ENCODE data around the gene LARP4B. TPM values are rescaled to one million over a fixed set of nuclear protein-coding genes. Genes with fewer than 3 reads are reported as not detected.

LARP4B gene
- total and polyA plus RNA-seq, 8 donors, result 45.1 to 122 (median 54.4) TPM

- Histone ChIP-seq H3K4me1 (peaks cover 12 to 13% of the 10 kb centered on the region in 2 donors), H3K27ac (peak overlapping the region; percentile 70 to 76), H3K27me3 (no peaks in the 10 kb centered on the region), H3K4me3 (no peak overlapping the region), H3K36me3 (no peaks in the 10 kb centered on the region), H3K9me3 (peaks cover 0 to 23% of the 10 kb centered on the region in 2 donors)
- intact Hi-C loops (cut with DNase I), result no loop called here
- DNase-seq, result no peak
- peak; percentile 8 for ATAC-seq
- TF ChIP-seq CTCF (IDR thresholded peaks at IDR 0.05), result no peak
These were observed 43.2 kb upstream of the LARP4B start for GRCh38 chr10:974785-975074.

GRCh38 chr10:974038-974784 lies 42.7 kb upstream of the LARP4B start:
- Histone ChIP-seq H3K36me3 (no peaks in the 10 kb centered on the region), H3K4me1 (peaks cover 12 to 14% of the 10 kb centered on the region in 2 donors), H3K27ac (peak overlapping the region; percentile 70 to 76), H3K9me3 (peaks cover 0 to 18% of the 10 kb centered on the region in 2 donors), H3K27me3 (no peaks in the 10 kb centered on the region), H3K4me3 (no peak overlapping the region)
- intact Hi-C loops (cut with DNase I), result no loop called here
- ATAC-seq, result peak; percentile 63
- TF ChIP-seq CTCF (IDR thresholded peaks at IDR 0.05), result no peak
- DNase-seq, result peak in 2 of 4 donors; percentile 56 to 78

- Histone ChIP-seq H3K9me3 (peaks cover 0 to 5% of the 10 kb centered on the region in 2 donors), H3K27ac (peak overlapping the region in 1 of 2 donors; percentile 82), H3K27me3 (no peaks in the 10 kb centered on the region), H3K4me3 (no peak overlapping the region), H3K4me1 (peaks cover 12 to 14% of the 10 kb centered on the region in 2 donors), H3K36me3 (no peaks in the 10 kb centered on the region)
- ATAC-seq (no peak), DNase-seq (no peak)
- intact Hi-C loops (cut with DNase I), result no loop called here
- no peak for TF ChIP-seq CTCF (IDR thresholded peaks at IDR 0.05)
These were observed 41.3 kb upstream of the LARP4B start for GRCh38 chr10:972763-973162.

GRCh38 chr10:971613-972012 lies 40.1 kb upstream of the LARP4B start:
- no peak for TF ChIP-seq CTCF (IDR thresholded peaks at IDR 0.05)
- peak; percentile 41 for ATAC-seq
- intact Hi-C loops (cut with DNase I), result no loop called here
- H3K36me3 ChIP-seq, result no peaks in the 10 kb centered on the region
- H3K27me3 ChIP-seq, result no peaks in the 10 kb centered on the region
- H3K4me1 ChIP-seq, result peaks cover 12 to 14% of the 10 kb centered on the region in 2 donors
- peak in 2 of 4 donors; percentile 33 to 48 for DNase-seq
- no peaks in the 10 kb centered on the region for H3K9me3 ChIP-seq
- H3K27ac ChIP-seq, result peak overlapping the region; percentile 69 to 82
- H3K4me3 ChIP-seq, result no peak overlapping the region

- Histone ChIP-seq H3K27me3 (no peaks in the 10 kb centered on the region), H3K27ac (peak overlapping the region; percentile 69 to 82), H3K4me3 (no peak overlapping the region), H3K36me3 (no peaks in the 10 kb centered on the region), H3K4me1 (peaks cover 12 to 14% of the 10 kb centered on the region in 2 donors), H3K9me3 (no peaks in the 10 kb centered on the region)
- ATAC-seq, result peak; percentile 32
- DNase-seq, result peak in 1 of 4 donors; percentile 80
- intact Hi-C loops (cut with DNase I), result no loop called here
- TF ChIP-seq CTCF (IDR thresholded peaks at IDR 0.05), result no peak
These were observed 39.6 kb upstream of the LARP4B start for GRCh38 chr10:971150-971542.
